Activated CD8-positive, alpha-beta memory T cell treated with anti-CD3 and anti-CD28 coated beads for 24 hours (primary cell): Measurements from ENCODE around the gene NOX4.
"Not testable (repeated sequence)": the region's sequence is repeated elsewhere in the genome, so short reads cannot be mapped to it uniquely, and the experiment has no call there.

ENCODE experiments used
- DNase-seq: peaks from one replicate; pipeline ENCODE4 v3.0.0-alpha.2; 2020

Gene NOX4

DNA sequence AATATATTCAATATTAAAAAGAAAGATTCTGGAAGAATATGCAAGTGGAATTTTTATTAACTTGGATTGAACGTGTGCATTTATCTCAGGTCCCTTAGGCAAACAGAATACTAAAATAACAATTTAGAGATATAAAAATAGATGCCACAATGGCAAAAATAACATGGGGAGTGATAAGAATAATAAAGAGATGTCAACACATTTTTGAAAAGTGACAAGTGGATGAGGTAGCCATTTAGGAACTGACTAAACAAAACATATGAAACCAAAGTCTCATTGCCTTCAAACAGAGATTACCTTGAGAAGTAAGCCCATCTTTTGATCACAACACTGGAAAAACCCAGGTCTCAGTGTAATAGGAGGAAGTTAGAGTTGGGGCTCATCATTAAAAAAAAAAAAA, 112.2 kb downstream of the NOX4 start:
- not testable (repeated sequence) for DNase-seq

DNA sequence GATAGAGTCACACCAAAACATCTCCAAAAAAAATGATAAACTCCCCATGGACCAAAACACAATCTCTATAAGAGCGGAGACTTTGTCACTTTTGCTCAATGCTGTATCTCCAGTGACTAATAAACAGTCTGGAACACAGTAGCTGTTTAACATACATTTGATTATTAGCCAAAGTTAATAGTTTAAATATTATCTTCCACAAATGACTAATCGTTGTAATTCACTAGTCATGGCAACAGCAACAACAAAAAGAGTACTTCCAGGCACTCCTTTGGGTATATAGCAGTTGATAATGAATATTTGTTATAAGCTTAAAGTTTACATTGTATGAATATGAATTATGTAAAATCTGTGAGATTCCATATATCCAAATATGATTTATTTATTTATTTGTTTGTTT, 121.8 kb downstream of the NOX4 start:
- not testable (repeated sequence) for DNase-seq

DNA sequence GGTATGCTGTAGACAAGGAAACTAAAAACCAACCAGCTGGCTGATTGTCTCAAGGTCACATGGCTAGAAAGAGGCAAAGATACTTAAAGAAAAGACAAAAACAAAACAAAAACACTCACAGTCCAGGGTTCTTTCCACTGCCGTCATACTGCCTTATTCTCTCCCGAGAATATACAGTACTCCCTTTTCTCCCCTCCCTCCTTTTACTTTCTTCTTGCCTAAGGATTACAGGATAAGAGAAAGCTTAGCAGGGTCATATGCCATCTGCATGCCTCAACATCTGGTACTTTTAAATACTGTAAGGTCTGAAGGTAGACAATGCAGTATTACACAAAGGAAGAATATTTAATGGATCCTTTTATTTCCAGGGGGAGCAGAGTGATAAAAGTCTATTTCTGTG, 126.3 kb downstream of the NOX4 start:
- DNase-seq = not testable (repeated sequence)

GRCh38 chr11:89361734-89362133, 129.4 kb downstream of the NOX4 start:
- DNase-seq = no peak

- DNase-seq = not testable (repeated sequence)
Observed at GRCh38 chr11:89359208-89359607, 132.0 kb downstream of the NOX4 start.

DNA sequence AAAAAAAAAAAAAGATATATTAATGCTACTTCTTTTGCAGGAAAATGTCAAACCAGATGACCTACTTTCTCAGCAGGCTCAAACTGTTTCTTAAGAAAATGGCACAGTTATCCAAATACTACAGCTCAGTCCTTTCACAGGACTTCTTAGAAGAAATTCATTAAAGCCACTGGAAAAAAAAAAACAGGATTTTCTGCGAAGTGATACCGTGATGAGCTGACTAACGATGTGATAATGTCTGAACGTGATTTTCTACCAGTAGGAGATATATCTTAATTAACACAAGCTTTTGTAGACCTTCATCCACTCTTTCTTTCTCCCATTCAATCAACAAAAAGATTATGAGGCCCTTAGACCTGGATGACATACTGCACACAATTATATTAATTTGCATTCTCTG, 132.4 kb downstream of the NOX4 start:
- DNase-seq = no peak

- DNase-seq = no peak
Observed at GRCh38 chr11:89355646-89356045, 135.5 kb downstream of the NOX4 start.

DNA sequence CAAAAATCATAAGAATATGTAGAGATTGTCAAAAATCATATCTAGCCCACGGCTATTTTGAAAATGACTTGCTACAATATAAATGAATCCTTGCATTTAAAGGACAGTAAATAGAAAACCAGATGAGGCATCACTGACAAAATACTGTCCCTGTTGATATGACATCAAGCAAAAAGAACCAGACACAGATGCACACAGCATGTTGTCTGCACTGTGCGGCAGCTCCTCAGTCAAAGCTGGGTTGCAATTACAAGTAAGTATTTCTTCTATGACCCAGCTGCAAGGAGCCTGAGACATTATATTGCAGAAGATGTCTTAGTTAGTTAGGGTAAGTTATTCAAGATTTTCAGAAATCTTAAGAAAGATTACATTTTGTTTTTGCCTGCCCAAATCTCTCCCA, 136.7 kb downstream of the NOX4 start:
- DNase-seq = not testable (repeated sequence)

- no peak for DNase-seq
Observed at GRCh38 chr11:89347071-89347470, 144.1 kb downstream of the NOX4 start.

- no peak for DNase-seq
Observed at GRCh38 chr11:89346601-89347000, 144.6 kb downstream of the NOX4 start.

- not testable (repeated sequence) for DNase-seq
Observed at GRCh38 chr11:89342880-89343572, 148.1 kb downstream of the NOX4 start.

DNA sequence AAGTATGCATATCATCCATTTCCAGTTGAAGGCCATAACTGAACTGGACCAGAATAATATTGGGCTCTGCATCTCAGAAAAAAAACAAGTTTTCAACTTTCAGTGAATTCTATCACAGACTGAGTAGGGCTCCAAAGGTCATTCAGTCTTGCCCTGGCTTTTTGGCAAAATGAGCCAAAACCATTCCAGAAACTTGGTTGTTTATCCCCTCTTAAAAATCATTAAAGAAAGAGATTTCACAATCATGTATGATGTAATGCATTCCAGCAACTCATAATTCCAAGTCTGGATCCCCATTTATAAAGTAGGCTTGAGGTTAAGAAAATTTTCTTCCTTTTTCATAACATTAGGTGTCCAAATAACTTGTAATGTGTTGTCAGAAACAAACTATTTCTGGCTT, 150.7 kb downstream of the NOX4 start:
- DNase-seq = not testable (repeated sequence)

- not testable (repeated sequence) for DNase-seq
Observed at GRCh38 chr11:89338073-89338472, 153.1 kb downstream of the NOX4 start.

GRCh38 chr11:89337100-89337650, 154.0 kb downstream of the NOX4 start:
- DNase-seq = not testable (repeated sequence)

DNA sequence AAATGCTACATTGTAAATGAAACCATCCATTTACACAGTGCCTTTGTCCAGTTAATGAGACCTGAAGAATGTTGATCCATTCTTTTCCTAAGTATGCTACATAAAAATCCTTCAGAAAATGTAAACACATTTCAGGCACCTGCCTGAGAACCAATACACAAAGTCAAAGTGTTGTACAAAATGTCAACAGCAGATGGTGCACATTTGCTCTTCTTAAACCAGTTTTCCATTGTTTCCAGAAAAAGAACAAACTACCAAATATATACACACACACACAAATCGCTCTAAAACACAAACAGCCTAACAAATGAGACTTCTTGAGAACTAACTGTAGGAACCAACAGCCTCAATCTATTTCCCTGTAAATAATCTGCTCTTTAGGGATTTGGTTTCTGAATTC, 157.5 kb downstream of the NOX4 start:
- DNase-seq = not testable (repeated sequence)

DNA sequence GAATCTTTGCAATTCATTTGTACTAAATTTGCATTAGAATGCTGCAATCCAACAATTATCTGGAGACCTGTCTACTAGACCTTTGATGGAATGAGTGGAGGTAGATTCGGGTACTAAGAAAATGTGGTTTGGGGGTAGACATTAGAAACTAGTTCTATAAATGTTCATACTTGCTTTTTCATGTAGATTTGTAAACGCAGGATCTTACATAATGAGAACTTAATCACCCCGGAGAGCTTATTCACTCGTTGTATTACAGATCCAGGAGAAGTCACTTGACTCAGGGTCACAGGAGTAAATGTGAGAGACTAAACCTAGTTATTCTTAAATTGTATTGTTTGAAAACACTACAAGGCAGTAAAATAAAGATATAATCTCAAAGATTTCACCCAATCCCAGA, 159.2 kb downstream of the NOX4 start:
- not testable (repeated sequence) for DNase-seq

DNA sequence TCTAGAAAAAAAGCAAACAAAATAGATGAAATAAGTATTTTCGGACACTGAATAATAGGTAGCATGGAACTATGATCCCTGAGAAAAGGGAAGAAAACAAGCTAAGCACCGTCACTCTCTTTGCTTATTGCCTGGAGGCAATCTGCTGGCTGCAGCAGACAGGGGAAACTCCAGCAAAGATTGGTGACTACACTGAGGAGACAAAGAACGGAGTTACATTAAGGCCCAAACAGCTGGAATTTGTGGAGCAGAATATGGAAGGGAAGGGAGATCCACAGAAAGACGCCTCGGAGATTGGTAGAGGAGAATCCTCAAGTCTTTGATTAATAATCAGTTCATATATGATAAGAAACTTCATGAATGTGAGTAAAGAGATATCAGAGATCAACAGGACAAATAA, 163.3 kb downstream of the NOX4 start:
- DNase-seq = no peak

DNA sequence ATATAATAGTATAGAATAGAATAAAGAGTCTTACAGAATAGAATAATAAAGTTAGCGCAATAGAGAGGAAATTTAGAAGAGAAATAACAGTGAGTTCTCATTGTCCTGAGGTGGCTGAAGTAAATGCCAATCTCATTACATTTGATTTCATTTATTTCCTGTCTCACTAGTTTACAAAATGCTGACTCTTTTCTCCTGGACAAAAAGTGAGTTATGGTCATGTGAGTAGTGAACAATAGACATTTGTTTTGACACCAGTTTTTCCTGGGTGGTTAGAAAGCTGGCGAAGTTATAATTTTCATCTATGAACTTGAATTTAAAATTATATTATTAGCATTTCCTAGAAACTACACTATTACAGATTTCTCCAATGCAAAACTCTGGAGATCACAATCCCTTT, 169.8 kb downstream of the NOX4 start:
- DNase-seq = no peak

GRCh38 chr11:89310607-89311006, 180.6 kb downstream of the NOX4 start:
- DNase-seq = not testable (repeated sequence)

GRCh38 chr11:89309321-89309985, 181.7 kb downstream of the NOX4 start:
- not testable (repeated sequence) for DNase-seq

DNA sequence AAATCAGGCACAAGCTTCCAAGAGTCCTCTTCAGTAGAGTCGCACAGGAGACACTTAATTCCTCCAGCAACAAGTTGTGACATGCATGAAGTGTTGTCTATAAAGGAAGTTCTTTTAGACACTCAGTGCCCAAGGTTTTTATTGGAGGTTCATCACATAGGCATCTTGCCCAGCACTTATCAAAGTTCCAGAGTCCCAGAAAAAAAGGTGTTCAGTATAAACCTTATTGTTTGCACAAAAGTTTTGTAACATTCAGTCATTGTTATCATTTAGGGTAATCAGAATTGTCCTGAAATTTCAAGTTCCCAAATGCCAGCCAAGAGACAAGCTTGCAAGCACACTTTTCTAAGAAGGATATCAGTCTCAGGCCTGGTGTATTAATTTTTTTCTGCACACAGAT, 182.9 kb downstream of the NOX4 start:
- DNase-seq = not testable (repeated sequence)

- DNase-seq = not testable (repeated sequence)
Observed at GRCh38 chr11:89303029-89303428, 188.1 kb downstream of the NOX4 start.

- DNase-seq = not testable (repeated sequence)
Observed at GRCh38 chr11:89295023-89295422, 196.2 kb downstream of the NOX4 start.

DNA sequence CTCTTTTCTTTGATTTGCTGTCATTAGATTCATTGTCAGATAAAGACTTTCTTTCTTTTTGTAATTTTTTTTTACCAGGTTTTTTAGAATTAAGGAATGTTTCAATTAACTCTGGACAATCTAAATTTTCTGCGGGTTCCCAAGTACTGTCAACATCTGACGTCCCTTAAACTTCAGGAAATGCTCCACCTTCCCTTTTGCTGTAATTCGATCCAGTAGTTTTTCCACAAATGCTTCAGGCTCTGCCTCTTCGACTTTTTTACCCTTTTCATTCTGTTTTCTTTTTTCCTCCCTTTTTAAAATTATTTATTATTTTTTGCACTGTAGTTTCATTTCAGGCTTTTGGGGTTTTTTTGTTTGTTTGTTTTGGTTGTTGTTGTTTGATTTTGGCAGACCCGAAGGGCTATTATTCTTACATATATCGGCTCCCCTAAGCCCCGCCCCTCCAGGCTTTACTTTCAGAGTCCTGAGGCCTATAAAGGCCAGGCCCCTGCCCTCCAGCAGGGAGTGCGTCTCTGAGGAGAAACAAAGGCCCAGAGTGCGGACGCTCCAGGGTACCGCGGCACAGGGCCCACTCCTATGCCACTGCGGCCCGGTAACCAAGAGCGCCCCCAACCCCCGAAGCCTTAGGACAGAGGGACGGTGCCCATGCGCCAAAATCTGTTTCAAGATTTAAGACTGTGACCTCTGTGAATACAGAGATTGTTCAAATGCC, 197.1 kb downstream of the NOX4 start:
- DNase-seq = no peak
